BE2C (cell line): ENCODE data around the gene KLHL1.

Experiments
- DNase-seq: peaks from one replicate; pipeline ENCODE4 v3.0.0-alpha.2; 2020
- H3K27me3 ChIP-seq: fragments of 250-450 bp; sonication (Bioruptor Pico); 2 replicates; pipeline ENCODE4 v1.5.1; 2020; ENCODE audit warnings: mild to moderate bottlenecking
- H3K36me3 ChIP-seq: fragments of 250-450 bp; sonication (Bioruptor Pico); 2 replicates; pipeline ENCODE4 v1.5.1; 2020; ENCODE audit warnings: mild to moderate bottlenecking
- H3K4me1 ChIP-seq: fragments of 250-450 bp; sonication (Bioruptor Pico); 2 replicates; pipeline ENCODE4 v1.5.1; 2020
- H3K4me3 ChIP-seq: 2 replicates; pipeline ENCODE4 v1.5.1; 2011; ENCODE audit warnings: low read depth, low read length
- H3K9me3 ChIP-seq: fragments of 250-450 bp; sonication (Bioruptor Pico); 2 replicates; pipeline ENCODE4 v1.5.1; 2020
- CTCF ChIP-seq: IDR thresholded peaks from 2 replicates; pipeline ENCODE4 v1.5.1; 2012; ENCODE audit warnings: mild to moderate bottlenecking, low read depth, low read length

The KLHL1 gene

GRCh38 chr13:70107125-70107497 is 1.1 kb downstream of the KLHL1 start:
- no peaks in the 10 kb centered on the region for H3K36me3 ChIP-seq
- TF ChIP-seq CTCF, result no peak
- H3K4me3 ChIP-seq, result peak overlapping the region; percentile 64
- no peaks in the 10 kb centered on the region for H3K9me3 ChIP-seq
- H3K4me1 ChIP-seq, result peaks cover 8% of the 10 kb centered on the region
- no peak for DNase-seq
- peaks cover 9% of the 10 kb centered on the region for H3K27me3 ChIP-seq

- DNase-seq, result no peak
- no peak for TF ChIP-seq CTCF
- Histone ChIP-seq H3K27me3 (peaks cover 9% of the 10 kb centered on the region), H3K4me3 (no peak overlapping the region), H3K4me1 (peaks cover 6% of the 10 kb centered on the region; the same call in 1 of the 2 replicates), H3K9me3 (no peaks in the 10 kb centered on the region), H3K36me3 (no peaks in the 10 kb centered on the region)
Observed at GRCh38 chr13:70104481-70104880, 3.8 kb downstream of the KLHL1 start.

- no peaks in the 10 kb centered on the region for H3K36me3 ChIP-seq
- no peak for DNase-seq
- TF ChIP-seq CTCF, result peak; percentile 54
- H3K9me3 ChIP-seq, result no peaks in the 10 kb centered on the region
- H3K27me3 ChIP-seq, result no peaks in the 10 kb centered on the region
- H3K4me3 ChIP-seq, result no peak overlapping the region
- peaks cover 6% of the 10 kb centered on the region for H3K4me1 ChIP-seq
Observed at GRCh38 chr13:70098669-70099068, 9.6 kb downstream of the KLHL1 start.

GRCh38 chr13:70090036-70090723 is 18.1 kb downstream of the KLHL1 start:
- Histone ChIP-seq H3K4me3 (no peak overlapping the region), H3K4me1 (no peaks in the 10 kb centered on the region; the same call in 1 of the 2 replicates)
- no peak for TF ChIP-seq CTCF

GRCh38 chr13:70088926-70089325 is 19.3 kb downstream of the KLHL1 start:
- no peak for TF ChIP-seq CTCF
- H3K36me3 ChIP-seq, result no peaks in the 10 kb centered on the region
- no peaks in the 10 kb centered on the region for H3K27me3 ChIP-seq
- H3K4me1 ChIP-seq, result no peaks in the 10 kb centered on the region; the same call in 1 of the 2 replicates
- no peak overlapping the region for H3K4me3 ChIP-seq
- DNase-seq, result no peak
- no peaks in the 10 kb centered on the region for H3K9me3 ChIP-seq

More at GRCh38 chr13:70090036-70090723, 18.1 kb downstream of the KLHL1 start:
- Histone ChIP-seq H3K9me3 (no peaks in the 10 kb centered on the region), H3K27me3 (no peaks in the 10 kb centered on the region), H3K36me3 (no peaks in the 10 kb centered on the region)
- DNase-seq, result no peak

GRCh38 chr13:70087247-70087646 is 21.0 kb downstream of the KLHL1 start:
- TF ChIP-seq CTCF, result no peak
- no peak overlapping the region for H3K4me3 ChIP-seq
- H3K27me3 ChIP-seq, result no peaks in the 10 kb centered on the region
- no peak for DNase-seq
- no peaks in the 10 kb centered on the region; the same call in 1 of the 2 replicates for H3K4me1 ChIP-seq
- H3K36me3 ChIP-seq, result no peaks in the 10 kb centered on the region
- no peaks in the 10 kb centered on the region for H3K9me3 ChIP-seq
